HepG2 (cell line): Measurements from ENCODE around the gene AARS2. TPM values are rescaled to one million over a fixed set of nuclear protein-coding genes. Genes with fewer than 3 reads are reported as not detected.
A peak's percentile ranks its signal among the peaks of the same experiment; 100 is the strongest.

Experiments
- ATAC-seq: fragments of 200-7000 bp; cut with Tn5 transposase; 3 replicates; pipeline ENCODE4 v1.9.1; 2020; ENCODE audit warnings: mild to moderate bottlenecking, moderate library complexity
- BruUV-seq: library from RNA; stranded (reverse); fragments of 400-500 nt; replicated peaks from 2 replicates; lab custom pipeline; 2021; lab: Mats Ljungman, UMichigan
- CTCF ChIA-PET: fragments of 300-600 bp; formaldehyde crosslinking; extraction: SDS; loops from one replicate; lab custom pipeline; 2021; ENCODE audit warnings: low total read pairs, inconsistent platforms, low intra/inter-chr PET ratio; lab: Yijun Ruan, JAX
- POLR2A ChIA-PET: fragments of 350-600 bp; sonication (Branson Sonifier 250); formaldehyde crosslinking; loops from one replicate; lab custom pipeline; 2020; ENCODE audit warnings: antibody characterized with exemption, inconsistent platforms; lab: Yijun Ruan, JAX
- DNase-seq: peaks from one replicate; pipeline ENCODE4 v3.0.0-alpha.2; 2015; ENCODE audit warnings: low spot score
- FAIRE-seq: peaks from 3 replicates; lab custom pipeline; 2011; peaks lifted over from hg19 to GRCh38; lab: Jason Lieb, UNC
- H2AFZ ChIP-seq: one replicate; pipeline ENCODE4 v1.6.1; 2011; ENCODE audit warnings: low read length, inconsistent platforms
- H3K27ac ChIP-seq: fragments of 300-600 bp; 3 replicates; pipeline ENCODE4 v1.8.0; 2011; ENCODE audit warnings: mixed run types, mild to moderate bottlenecking, mixed read lengths, low read length, inconsistent platforms; ENCODE audit not compliant: insufficient read depth; ENCODE audit errors: extremely low read length
- H3K27me3 ChIP-seq, 2 experiments: fragments of 200-600 bp in 1 of 2; 2 replicates in 1 of 2; 3 replicates in 1 of 2; pipeline versions ENCODE4 v1.6.0 to v1.8.0; 2011; ENCODE audit warnings: low read length in 2 of 2, mild to moderate bottlenecking in 2 of 2, moderate library complexity in 2 of 2, inconsistent platforms in 1 of 2; ENCODE audit not compliant: insufficient read depth in 2 of 2, control insufficient read depth in 1 of 2
- H3K36me3 ChIP-seq, 2 experiments: fragments of 200-600 bp in 1 of 2; replicated peaks in 1 of 2; 2 replicates in 1 of 2; 3 replicates in 1 of 2; pipeline versions ENCODE4 v1.5.1 to v1.8.0; 2011; ENCODE audit warnings: low read length in 2 of 2, inconsistent platforms in 1 of 2; ENCODE audit not compliant: insufficient read depth in 2 of 2, control insufficient read depth in 1 of 2
- H3K4me1 ChIP-seq: 2 replicates; pipeline ENCODE4 v1.5.1; 2012; ENCODE audit warnings: low read length, inconsistent platforms; ENCODE audit not compliant: insufficient read depth
- H3K4me2 ChIP-seq: 2 replicates; pipeline ENCODE4 v1.6.0; 2011; ENCODE audit warnings: low read depth, low read length, inconsistent platforms
- H3K4me3 ChIP-seq, 3 experiments: fragments of 200-600 bp in 1 of 3; sonication (generic), shearing (Covaris generic) in 1 of 3; replicated peaks in 1 of 3; 2 replicates each; pipeline ENCODE4 v1.5.1; 2011 to 2016; ENCODE audit warnings: low read length in 3 of 3, inconsistent platforms in 2 of 3, low read depth in 2 of 3, mild to moderate bottlenecking in 2 of 3, control low read depth in 1 of 3, mixed read lengths in 1 of 3; ENCODE audit not compliant: insufficient read depth in 1 of 3
- H3K79me2 ChIP-seq: one replicate; pipeline ENCODE4 v1.6.1; 2011; ENCODE audit warnings: low read length, inconsistent platforms; ENCODE audit not compliant: insufficient read depth
- H3K9ac ChIP-seq: 2 replicates; pipeline ENCODE4 v1.6.0; 2011; ENCODE audit warnings: mild to moderate bottlenecking, low read depth, low read length, inconsistent platforms; ENCODE audit not compliant: insufficient read depth
- H3K9me3 ChIP-seq: 2 replicates; pipeline ENCODE4 v1.5.1; 2012; ENCODE audit warnings: mild to moderate bottlenecking, low read length
- H4K20me1 ChIP-seq: 2 replicates; pipeline ENCODE4 v1.6.0; 2011; ENCODE audit warnings: inconsistent platforms, mild to moderate bottlenecking, low read length, moderate library complexity; ENCODE audit not compliant: insufficient read depth
- ATF7 ChIP-seq, 2 experiments: fragments of 450-650 bp in 1 of 2; sonication (generic) in 1 of 2; formaldehyde crosslinking in 1 of 2; IDR thresholded peaks; 2 replicates each; pipeline versions ENCODE4 v1.4.0 to v1.6.1; 2016 to 2020; ENCODE audit warnings: antibody characterized with exemption in 1 of 2, mild to moderate bottlenecking in 1 of 2, missing genetic modification reagents in 1 of 2
- CREB1 ChIP-seq, 2 experiments: fragments of 450-650 bp in 1 of 2; IDR thresholded peaks; 2 replicates each; pipeline ENCODE4 v1.6.1; 2016 to 2017; ENCODE audit warnings: control low read depth in 1 of 2, mild to moderate bottlenecking in 1 of 2, missing compliant biosample characterization in 1 of 2, missing genetic modification characterization in 1 of 2
- E2F5 ChIP-seq: sonication (generic); formaldehyde crosslinking; conservative IDR thresholded peaks from 2 replicates; pipeline ENCODE4 v1.4.0; 2020; ENCODE audit warnings: missing genetic modification reagents
- HMG20B ChIP-seq: conservative IDR thresholded peaks from 2 replicates; pipeline ENCODE4 v1.6.1; 2016; ENCODE audit warnings: missing genetic modification reagents, missing compliant biosample characterization
- MBD4 ChIP-seq: IDR thresholded peaks from 2 replicates; pipeline ENCODE4 v1.6.1; 2012; ENCODE audit warnings: low read length, inconsistent platforms, borderline replicate concordance
- POLR2AphosphoS5 ChIP-seq: IDR thresholded peaks from 2 replicates; pipeline ENCODE4 v1.6.1; 2012; ENCODE audit warnings: low read depth, low read length
- RORA ChIP-seq: sonication (generic); formaldehyde crosslinking; IDR thresholded peaks from 2 replicates; pipeline ENCODE4 v1.5.0; 2020; ENCODE audit warnings: mild to moderate bottlenecking, missing genetic modification reagents, moderate library complexity
- WGBS: methylation state at CpG from one replicate; pipeline ENCODE4 v1.1.6; 2017; ENCODE audit warnings: low lambda C conversion rate; 5-methylcytosine and 5-hydroxymethylcytosine counted together
- in situ Hi-C: cut with HindIII; loops from 2 replicates; pipeline ENCODE4 v1.10.0; 2017; ENCODE audit warnings: low pct_unique_long_range_greater_than_20kb; ENCODE audit not compliant: extremely low pct_ligation_motif_present
- intact Hi-C: fragments of 100-400 bp; cut with micrococcal nuclease; formaldehyde crosslinking; loops from one replicate; pipeline ENCODE4 v1.10.0; 2022; ENCODE audit not compliant: unreplicated experiment
- microRNA counts: library from miRNA; unstranded; fragments of <30 nt; microRNA quantifications from one replicate; lab custom pipeline; 2015
- polyA plus RNA-seq, 8 experiments: library from polyadenylated mRNA; depleted of rRNA in 3 of 8; stranded (reverse) in 7 of 8; unstranded in 1 of 8; fragments of >200 nt; fragmentation: Illumina TruSeq in 4 of 8; extraction: Trizol in 4 of 8; gene quantifications; 2 replicates each; pipeline versions ENCODE4 v1.2.1 to v1.2.3, GENCODE V29; 2011 to 2016; ENCODE audit warnings: low read depth in 4 of 8, missing spikeins in 1 of 8, mixed read lengths in 1 of 8; ENCODE audit not compliant: insufficient read depth in 1 of 8
- total RNA-seq, 5 experiments: library from RNA; depleted of rRNA; stranded (reverse); fragments of >200 nt; fragmentation: Illumina TruSeq; extraction: Trizol; gene quantifications; 2 replicates each; pipeline ENCODE4 v1.2.3, GENCODE V29; 2016; ENCODE audit warnings: low read depth in 1 of 5
- TF ChIP-seq, protein P1 (sequence below): IDR thresholded peaks from 2 replicates; pipeline ENCODE4 v1.6.1; 2016

The AARS2 gene
- total and polyA plus RNA-seq, 2 of the 13 experiments (the other 11 are each of a cell fraction or from before 2014, with no cell fraction given): 7.5 to 24.1 TPM

DNA sequence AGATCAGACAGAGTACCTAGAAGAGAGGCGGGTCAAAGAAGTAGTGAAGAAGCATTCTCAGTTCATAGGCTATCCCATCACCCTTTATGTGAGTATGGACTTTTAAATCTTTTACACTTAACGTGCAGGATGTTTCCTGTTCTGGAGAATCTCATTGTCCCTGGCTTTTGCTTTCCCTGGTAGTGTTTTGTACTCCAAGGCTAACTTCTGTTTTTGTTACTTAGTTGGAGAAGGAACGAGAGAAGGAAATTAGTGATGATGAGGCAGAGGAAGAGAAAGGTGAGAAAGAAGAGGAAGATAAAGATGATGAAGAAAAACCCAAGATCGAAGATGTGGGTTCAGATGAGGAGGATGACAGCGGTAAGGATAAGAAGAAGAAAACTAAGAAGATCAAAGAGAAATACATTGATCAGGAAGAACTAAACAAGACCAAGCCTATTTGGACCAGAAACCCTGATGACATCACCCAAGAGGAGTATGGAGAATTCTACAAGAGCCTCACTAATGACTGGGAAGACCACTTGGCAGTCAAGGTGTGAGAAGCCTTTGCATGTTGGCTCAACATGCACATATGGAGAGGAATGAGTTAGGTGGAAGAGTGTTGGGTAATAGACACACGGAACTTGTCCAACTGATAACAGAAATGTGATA is 63.0 kb downstream of the AARS2 start:
- intact Hi-C loops (loop anchor here (5.0 kb wide), 1 partner anchor 153 kb away; no protein-coding TSS in a partner anchor), in situ Hi-C loops (no loop called here)
- DNase-seq: no peak
- no peaks in the 10 kb centered on the region; a peak in 1 of 5 replicates for H3K27me3 ChIP-seq
- no peaks in the 10 kb centered on the region for H3K9me3 ChIP-seq
- WGBS: 90% methylated on average over 6 of the region's 6 CpGs
- ChIA-PET CTCF (no interaction called here), POLR2A (interaction anchor here (2.7 kb wide), 1 partner anchor 58 kb away, joined by 6 read pairs; no protein-coding TSS in a partner anchor)
- no TSS peak for BruUV-seq
- H3K27ac ChIP-seq: no peak overlapping the region
- FAIRE-seq: no peak
- no peak overlapping the region; a peak in 1 of 6 replicates for H3K4me3 ChIP-seq
- H3K79me2 ChIP-seq: peaks cover 58% of the 10 kb centered on the region
- peaks cover 43 to 69% of the 10 kb centered on the region in 2 experiments for H3K36me3 ChIP-seq
- H3K4me2 ChIP-seq: peak overlapping the region; percentile 85
- TF ChIP-seq HMG20B (no peak), RORA (no peak), MBD4 (peak; percentile 65; the same call in 1 of the 2 replicates), ATF7 (IDR thresholded peaks at IDR 0.05) (peak; percentile 71), ATF7 (CRISPR knock-in tag; IDR thresholded peaks at IDR 0.05) (no peak), CREB1 (IDR thresholded peaks at IDR 0.05) (peak; percentile 55; the same call in 1 of the 2 replicates), CREB1 (CRISPR knock-in tag; IDR thresholded peaks at IDR 0.05) (0 out of 2 replicates have a peak, but pooled peaks have one; percentile 15), E2F5 (CRISPR knock-in tag) (no peak), POLR2AphosphoS5 (peak; percentile 20; the same call in 1 of the 2 replicates)
- TF ChIP-seq, protein P1, sequence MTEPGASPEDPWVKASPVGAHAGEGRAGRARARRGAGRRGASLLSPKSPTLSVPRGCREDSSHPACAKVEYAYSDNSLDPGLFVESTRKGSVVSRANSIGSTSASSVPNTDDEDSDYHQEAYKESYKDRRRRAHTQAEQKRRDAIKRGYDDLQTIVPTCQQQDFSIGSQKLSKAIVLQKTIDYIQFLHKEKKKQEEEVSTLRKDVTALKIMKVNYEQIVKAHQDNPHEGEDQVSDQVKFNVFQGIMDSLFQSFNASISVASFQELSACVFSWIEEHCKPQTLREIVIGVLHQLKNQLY (CRISPR knock-in tag): no peak
- no peak for ATAC-seq
- H4K20me1 ChIP-seq: peaks cover 82% of the 10 kb centered on the region
- no peak overlapping the region for H2AFZ ChIP-seq
- H3K4me1 ChIP-seq: peaks cover 70% of the 10 kb centered on the region
- no peak overlapping the region for H3K9ac ChIP-seq

MicroRNA genes within 50 kb of the gene (microRNA counts, 767-probe panel; counts per million panel counts)
- not detected for microRNA hsa-miR-4647 (lab: Ali Mortazavi, UCI)

Other genes starting within 250 kb of the AARS2 start
- gene MRPL14, start 185.9 kb downstream of the AARS2 start, total RNA-seq (2016; rRNA removed; fragmentation: Illumina TruSeq; extraction: Trizol): 178 and 191 TPM in 2 replicates
- gene MRPL14, start 185.9 kb downstream of the AARS2 start, polyA plus RNA-seq (2011; rRNA removed): 157 and 166 TPM in 2 replicates
- 13.9 and 27.4 TPM in 2 replicates for gene TMEM63B, start 185.8 kb downstream of the AARS2 start, total RNA-seq (2016; rRNA removed; fragmentation: Illumina TruSeq; extraction: Trizol)
- 75.8 and 83.8 TPM in 2 replicates for gene TMEM63B, start 185.8 kb downstream of the AARS2 start, polyA plus RNA-seq (2011; rRNA removed)
- gene CAPN11, start 154.5 kb downstream of the AARS2 start, total RNA-seq (2016; rRNA removed; fragmentation: Illumina TruSeq; extraction: Trizol): 0.07 TPM in 1 of 2 replicates, not detected in the other
- gene CAPN11, start 154.5 kb downstream of the AARS2 start, polyA plus RNA-seq (2011; rRNA removed): 0.11 and 0.13 TPM in 2 replicates
- not detected in 2 replicates for gene MYMX, start 96.4 kb downstream of the AARS2 start, total RNA-seq (2016; rRNA removed; fragmentation: Illumina TruSeq; extraction: Trizol)
- 0.14 TPM in 1 of 2 replicates, not detected in the other for gene MYMX, start 96.4 kb downstream of the AARS2 start, polyA plus RNA-seq (2011; rRNA removed)
- gene SLC29A1, start 89.8 kb downstream of the AARS2 start, total RNA-seq (2016; rRNA removed; fragmentation: Illumina TruSeq; extraction: Trizol): 23.1 and 43.2 TPM in 2 replicates
- gene SLC29A1, start 89.8 kb downstream of the AARS2 start, polyA plus RNA-seq (2011; rRNA removed): 95.5 and 106 TPM in 2 replicates
- 1,472 and 2,212 TPM in 2 replicates for gene HSP90AB1, start 66.2 kb downstream of the AARS2 start, total RNA-seq (2016; rRNA removed; fragmentation: Illumina TruSeq; extraction: Trizol)
- 1,076 and 1,325 TPM in 2 replicates for gene HSP90AB1, start 66.2 kb downstream of the AARS2 start, polyA plus RNA-seq (2011; rRNA removed)
- 34.9 and 61.1 TPM in 2 replicates for gene SLC35B2, start 55.8 kb downstream of the AARS2 start, total RNA-seq (2016; rRNA removed; fragmentation: Illumina TruSeq; extraction: Trizol)
- 148 and 168 TPM in 2 replicates for gene SLC35B2, start 55.8 kb downstream of the AARS2 start, polyA plus RNA-seq (2011; rRNA removed)
- 14.5 and 15.0 TPM in 2 replicates for gene NFKBIE, start 47.8 kb downstream of the AARS2 start, total RNA-seq (2016; rRNA removed; fragmentation: Illumina TruSeq; extraction: Trizol)
- gene NFKBIE, start 47.8 kb downstream of the AARS2 start, polyA plus RNA-seq (2011; rRNA removed): 6.7 and 8.5 TPM in 2 replicates
- not detected in 2 replicates for gene TMEM151B, start 42.9 kb downstream of the AARS2 start, total RNA-seq (2016; rRNA removed; fragmentation: Illumina TruSeq; extraction: Trizol)
- gene TMEM151B, start 42.9 kb downstream of the AARS2 start, polyA plus RNA-seq (2011; rRNA removed): 0.01 TPM in 1 of 2 replicates, not detected in the other
- gene SPATS1, start 29.3 kb upstream of the AARS2 start, total RNA-seq (2016; rRNA removed; fragmentation: Illumina TruSeq; extraction: Trizol): not detected in 2 replicates
- gene SPATS1, start 29.3 kb upstream of the AARS2 start, polyA plus RNA-seq (2011; rRNA removed): not detected in 2 replicates
- gene CDC5L, start 74.4 kb upstream of the AARS2 start, total RNA-seq (2016; rRNA removed; fragmentation: Illumina TruSeq; extraction: Trizol): 34.2 and 54.5 TPM in 2 replicates
- 8.5 and 11.0 TPM in 2 replicates for gene CDC5L, start 74.4 kb upstream of the AARS2 start, polyA plus RNA-seq (2011; rRNA removed)